ENCODE data around the gene RPN2.

The RPN2 gene

GRCh38 chr20:37219751-37220668 is 40.9 kb downstream of the RPN2 start:
- DNase-seq, result no peak

DNA sequence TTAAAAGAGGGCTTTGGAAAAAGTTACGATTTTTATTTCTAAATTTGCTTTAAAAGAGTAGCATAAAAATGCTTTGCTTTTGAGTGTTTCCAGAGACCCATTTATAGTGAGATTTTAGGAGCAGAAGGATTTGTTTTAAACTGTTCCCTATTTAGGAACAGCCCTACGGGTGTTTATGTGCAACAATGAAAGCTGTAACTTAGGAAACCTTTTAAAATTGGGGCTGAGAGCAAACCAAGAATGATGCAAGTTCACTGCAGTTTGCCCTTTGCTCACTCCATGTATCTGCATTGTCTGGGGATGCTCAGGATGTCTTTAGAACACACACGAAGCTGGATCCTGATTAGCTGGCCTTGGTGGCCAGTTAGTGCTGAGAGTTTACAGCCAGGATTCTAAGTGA is 41.6 kb downstream of the RPN2 start:
- DNase-seq, result no peak

- no peak for DNase-seq
These were observed 43.0 kb downstream of the RPN2 start for GRCh38 chr20:37222086-37222485.

DNA sequence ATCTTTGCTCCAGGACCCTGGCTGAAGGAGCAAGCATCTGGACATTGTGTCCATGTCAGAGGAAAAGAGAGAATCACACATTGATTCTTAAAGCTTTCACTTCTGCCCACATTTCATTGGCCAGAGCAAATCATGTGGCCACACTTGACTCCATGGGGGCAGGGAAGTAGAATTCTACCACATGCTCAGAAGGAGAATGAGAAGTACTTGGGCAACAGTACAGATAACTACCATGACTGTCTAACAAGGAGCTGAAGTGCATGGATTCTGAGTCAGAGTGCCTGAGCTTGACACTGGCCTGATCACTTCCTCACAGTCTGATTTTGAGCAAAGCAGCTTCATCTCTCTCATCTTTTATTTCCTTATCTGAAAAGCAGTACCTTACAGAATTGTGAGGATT is 43.9 kb downstream of the RPN2 start:
- DNase-seq, result peak; percentile 5 to 47

GRCh38 chr20:37225146-37225545 is 46.0 kb downstream of the RPN2 start:
- DNase-seq, result no peak

- no peak for DNase-seq
These were observed 47.8 kb downstream of the RPN2 start for GRCh38 chr20:37226889-37227288.

GRCh38 chr20:37228082-37228481 is 49.0 kb downstream of the RPN2 start:
- DNase-seq, result no peak

GRCh38 chr20:37228656-37229055 is 49.5 kb downstream of the RPN2 start:
- DNase-seq, result no peak

- DNase-seq, result no peak
These were observed 50.2 kb downstream of the RPN2 start for GRCh38 chr20:37229357-37229756.

DNA sequence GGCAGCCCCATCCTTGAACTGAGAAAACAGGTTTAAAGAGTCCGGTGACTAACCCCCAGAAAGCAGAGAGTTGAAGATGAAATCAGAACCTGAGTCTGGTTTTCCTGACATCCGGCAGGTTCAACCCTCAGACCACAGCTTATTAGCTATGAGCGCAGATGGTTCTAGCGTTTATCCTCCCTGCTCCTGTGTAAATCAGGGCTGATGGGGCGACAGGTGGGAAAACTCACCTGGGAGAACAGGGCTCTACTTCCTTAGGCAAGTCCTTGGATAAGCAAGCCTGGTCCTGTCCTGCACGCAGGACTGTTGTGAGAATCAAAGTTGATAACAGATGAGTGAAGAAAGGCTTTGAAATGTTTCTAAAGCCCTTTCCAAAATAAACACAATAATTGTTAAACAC is 51.1 kb downstream of the RPN2 start:
- no peak for DNase-seq

GRCh38 chr20:37231947-37232630 is 53.0 kb downstream of the RPN2 start:
- DNase-seq, result no peak

- no peak for DNase-seq
These were observed 54.6 kb downstream of the RPN2 start for GRCh38 chr20:37233548-37234253.

- DNase-seq, result no peak
These were observed 55.1 kb downstream of the RPN2 start for GRCh38 chr20:37234254-37234581.

DNA sequence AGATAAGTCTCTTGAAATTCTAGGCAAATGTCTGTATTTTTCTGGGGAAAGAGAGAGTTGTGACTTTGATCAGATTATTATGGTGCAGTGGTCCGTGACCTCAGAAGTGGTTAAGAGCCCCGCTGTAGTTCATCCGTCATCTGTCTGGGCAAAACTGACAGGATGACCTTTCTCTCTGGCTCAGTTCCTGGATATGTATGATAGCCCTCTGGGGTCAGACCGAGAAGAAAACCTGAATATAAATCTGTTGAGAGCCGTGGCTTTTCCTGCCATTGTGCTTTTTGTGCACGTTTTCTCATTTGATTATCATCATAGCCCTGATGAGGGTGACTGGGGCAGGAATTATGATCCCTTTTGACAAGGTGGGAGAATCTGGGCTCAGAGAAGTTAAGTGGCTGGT is 55.9 kb downstream of the RPN2 start:
- no peak for DNase-seq

DNA sequence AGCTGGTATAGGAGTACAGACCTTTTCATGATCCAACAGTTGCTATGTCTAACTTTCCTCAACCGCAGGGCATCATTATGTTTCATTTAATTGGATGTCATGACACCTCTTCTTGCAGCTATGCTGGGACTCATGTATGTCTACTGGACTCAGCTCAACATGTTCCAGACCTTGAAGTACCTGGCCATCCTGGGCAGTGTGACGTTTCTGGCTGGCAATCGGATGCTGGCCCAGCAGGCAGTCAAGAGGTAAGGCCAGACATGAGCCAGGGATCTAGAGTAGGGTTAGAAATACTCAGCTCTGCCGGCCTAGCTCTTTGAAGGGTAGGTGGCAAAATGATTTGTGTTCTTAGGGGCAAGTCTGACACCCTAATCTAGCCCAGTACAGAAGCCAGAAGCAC is 57.3 kb downstream of the RPN2 start:
- no peak for DNase-seq

- no peak for DNase-seq
These were observed 58.5 kb downstream of the RPN2 start for GRCh38 chr20:37237656-37238055.

DNA sequence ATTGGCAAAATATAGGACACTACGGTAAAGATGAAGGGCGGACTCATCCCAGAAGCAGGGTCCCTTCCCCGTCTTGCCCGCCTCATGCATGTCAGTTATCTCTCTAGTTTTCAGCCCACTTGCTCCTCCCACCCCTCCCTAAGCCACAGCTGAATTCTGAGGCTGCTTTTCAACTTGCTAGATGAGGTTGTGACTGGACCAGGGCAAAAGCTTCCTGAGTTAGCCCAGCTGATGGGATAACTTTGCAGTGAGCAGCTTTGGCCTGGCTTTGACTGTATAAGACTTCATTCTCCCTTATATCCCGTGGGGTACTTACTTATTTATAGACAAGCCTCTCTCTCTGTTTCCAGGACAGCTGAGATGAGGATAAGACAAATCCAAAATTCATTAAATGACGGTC is 59.3 kb downstream of the RPN2 start:
- DNase-seq, result no peak

DNA sequence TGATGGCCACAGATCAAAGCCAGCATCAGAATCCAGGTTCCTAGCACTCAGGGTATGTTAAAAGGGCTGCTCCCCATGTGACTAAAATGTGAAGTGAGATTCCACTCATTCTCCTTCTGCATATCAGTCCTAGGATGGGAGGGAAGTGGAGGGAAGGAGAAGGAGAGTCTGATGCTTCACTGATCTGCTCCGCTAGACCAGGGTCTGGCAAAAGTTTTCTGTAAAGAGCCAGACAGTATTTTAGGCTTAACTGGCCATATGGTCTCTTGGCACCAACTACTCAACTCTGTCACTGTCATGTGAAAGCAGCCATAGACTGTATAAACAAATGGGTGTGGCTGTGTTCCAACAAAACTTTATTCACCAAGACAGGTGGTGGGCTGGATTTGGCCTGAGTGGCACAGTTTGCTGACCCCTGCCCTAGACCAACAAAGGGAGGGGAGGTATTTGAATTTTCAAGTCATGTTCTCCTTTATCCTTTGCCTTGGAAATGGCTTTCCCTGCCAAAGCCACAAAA is 59.9 kb downstream of the RPN2 start:
- no peak for DNase-seq

DNA sequence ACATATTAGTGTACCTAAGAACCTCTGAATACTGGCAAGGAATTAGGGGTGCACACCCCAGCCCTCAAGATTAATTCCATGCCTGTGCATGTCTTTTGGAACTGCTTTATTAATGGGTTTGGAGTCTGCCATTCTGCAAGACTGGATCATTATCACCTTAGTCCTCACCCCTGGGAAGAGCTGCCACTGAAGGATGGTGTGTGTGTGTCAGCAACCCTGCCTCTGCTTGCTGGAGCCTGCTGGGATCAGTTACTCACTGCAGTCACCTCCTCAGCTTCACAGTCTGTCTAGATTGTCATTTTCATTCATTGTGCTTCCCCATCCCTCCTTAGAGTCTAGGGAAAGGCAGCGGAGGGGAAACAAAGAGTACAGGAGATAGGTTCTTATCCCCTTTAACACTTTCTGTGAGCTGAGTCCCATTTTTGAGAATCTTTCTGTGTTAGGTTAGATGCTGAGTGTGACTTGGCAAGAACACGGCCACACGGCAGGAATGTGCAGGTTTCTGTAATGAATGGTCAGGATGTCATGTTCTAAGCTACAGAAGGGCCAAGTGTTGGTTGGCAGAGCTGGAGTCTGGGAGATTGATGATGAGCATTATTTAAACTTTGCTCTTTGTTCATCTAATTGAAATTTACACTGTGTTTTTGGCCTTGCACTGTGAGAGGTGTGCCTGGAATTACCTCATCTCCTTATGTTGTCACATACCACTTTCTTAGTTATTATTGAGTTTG is 61.4 kb downstream of the RPN2 start:
- DNase-seq, result no peak

DNA sequence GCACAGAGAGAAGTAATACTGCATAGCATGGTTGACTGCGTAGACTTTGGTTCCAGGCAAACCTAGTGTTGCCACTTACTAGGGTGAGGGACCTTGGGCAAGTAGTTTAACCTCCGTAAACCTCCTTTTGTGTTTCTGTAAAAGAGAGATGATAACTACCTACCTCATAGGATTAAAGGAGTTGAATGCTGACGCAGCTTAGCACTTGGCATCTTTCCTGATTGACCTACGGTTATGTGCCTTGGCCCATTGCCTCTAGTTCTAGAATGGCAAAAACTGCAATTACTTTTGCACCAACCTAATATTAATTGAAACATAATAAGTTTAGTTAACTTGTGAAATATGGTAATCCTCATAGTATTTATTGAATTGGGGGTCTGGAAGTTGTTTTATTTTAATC is 63.4 kb downstream of the RPN2 start:
- DNase-seq, result no peak

GRCh38 chr20:37243076-37243936 is 64.2 kb downstream of the RPN2 start:
- DNase-seq, result no peak

All from CD4-positive, alpha-beta T cell treated with Interferon alpha-2 for 1 hour (primary cell).